Uterus (tissue), 4 donors: ENCODE measurements around the gene RASSF3. TPM values are rescaled to one million over a fixed set of nuclear protein-coding genes. Genes with fewer than 3 reads are reported as not detected.

Source experiments
- DNase-seq, 2 donors: peaks; one replicate each; pipeline ENCODE4 v3.0.0-alpha.2; 2019 to 2020
- H3K27ac ChIP-seq, 2 donors: fragments of 200-600 bp; sonication (generic); 1 replicate in 1 of 2; 2 replicates in 1 of 2; pipeline ENCODE4 v1.5.1; 2016 to 2018
- H3K27me3 ChIP-seq, 2 donors: fragments of 200-600 bp; sonication (generic); one replicate each; pipeline ENCODE4 v1.5.1; 2018 to 2019; ENCODE audit warnings: control low read depth in 1 of 2
- H3K36me3 ChIP-seq, 2 donors: fragments of 200-600 bp; sonication (generic); one replicate each; pipeline ENCODE4 v1.5.1; 2019; ENCODE audit warnings: control low read depth in 1 of 2
- H3K4me1 ChIP-seq, 2 donors: fragments of 200-600 bp; sonication (generic); one replicate each; pipeline ENCODE4 v1.5.1; 2018 to 2019; ENCODE audit warnings: control low read depth in 1 of 2
- H3K4me3 ChIP-seq, 2 donors: fragments of 200-600 bp; sonication (generic); 1 replicate in 1 of 2; 2 replicates in 1 of 2; pipeline ENCODE4 v1.5.1; 2018 to 2019; ENCODE audit warnings: mild to moderate bottlenecking in 1 of 2
- H3K9me3 ChIP-seq, 2 donors: fragments of 200-600 bp; sonication (generic); one replicate each; pipeline ENCODE4 v1.5.1; 2019; ENCODE audit warnings: control low read depth in 1 of 2
- POLR2A ChIP-seq, 2 donors: fragments of 450-650 bp; IDR thresholded peaks; one replicate each; pipeline ENCODE4 v1.6.1; 2016; ENCODE audit warnings: antibody characterized with exemption in 2 of 2, mild to moderate bottlenecking in 1 of 2, moderate library complexity in 1 of 2
- intact Hi-C: fragments of 100-400 bp; cut with DNase I; formaldehyde crosslinking; loops from one replicate; pipeline ENCODE4 v1.15.1; 2023; ENCODE audit warnings: low total_unique reads
- total RNA-seq, 4 donors: library from RNA; depleted of rRNA in 3 of 4; stranded (reverse); fragments of >200 nt in 3 of 4; gene quantifications; one replicate each; pipeline versions ENCODE4 v1.1.0 to v1.2.4, GENCODE V29; 2014 to 2023
- TF ChIP-seq, protein P1 (sequence below), 4 experiments: fragments of 200-600 bp in 2 of 4; fragments of 450-650 bp in 2 of 4; sonication (generic) in 2 of 4; IDR thresholded peaks; one replicate each; pipeline ENCODE4 v1.5.1; 2016 to 2019; ENCODE audit warnings: antibody characterized with exemption in 4 of 4, mild to moderate bottlenecking in 2 of 4, moderate library complexity in 1 of 4
- donor health status: DM: yes; HTN: yes; CAD: no.

RASSF3 gene
- total RNA-seq, 4 donors from 2014 or later = 17.7 to 64.7 (median 29.2) TPM

DNA sequence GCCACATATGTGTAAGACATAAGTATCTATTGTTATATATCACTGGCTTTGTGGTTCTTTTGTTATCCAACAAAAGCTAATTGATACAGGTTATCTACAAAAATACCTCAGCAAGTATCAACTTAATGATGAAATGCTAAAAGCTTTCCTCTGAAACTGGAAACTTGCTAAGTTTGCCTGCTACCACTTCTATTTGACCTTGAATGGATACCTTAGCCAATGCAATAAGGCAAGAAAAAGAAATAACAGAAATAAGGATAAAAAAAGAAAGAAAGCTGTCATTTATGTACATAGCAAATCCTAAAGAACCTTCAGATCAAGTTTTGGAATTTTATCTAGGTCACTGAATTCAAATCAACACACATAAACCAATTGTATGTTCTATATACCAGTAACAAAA, 35.5 kb upstream of the RASSF3 start:
- Histone ChIP-seq H3K27ac (no peak overlapping the region), H3K4me3 (no peak overlapping the region), H3K36me3 (no peaks in the 10 kb centered on the region), H3K4me1 (no peaks in the 10 kb centered on the region), H3K27me3 (no peaks in the 10 kb centered on the region), H3K9me3 (peaks cover 0 to 14% of the 10 kb centered on the region in 2 donors)
- no peak for DNase-seq
- TF ChIP-seq POLR2A (IDR thresholded peaks at IDR 0.05) = no peak
- TF ChIP-seq, protein P1, sequence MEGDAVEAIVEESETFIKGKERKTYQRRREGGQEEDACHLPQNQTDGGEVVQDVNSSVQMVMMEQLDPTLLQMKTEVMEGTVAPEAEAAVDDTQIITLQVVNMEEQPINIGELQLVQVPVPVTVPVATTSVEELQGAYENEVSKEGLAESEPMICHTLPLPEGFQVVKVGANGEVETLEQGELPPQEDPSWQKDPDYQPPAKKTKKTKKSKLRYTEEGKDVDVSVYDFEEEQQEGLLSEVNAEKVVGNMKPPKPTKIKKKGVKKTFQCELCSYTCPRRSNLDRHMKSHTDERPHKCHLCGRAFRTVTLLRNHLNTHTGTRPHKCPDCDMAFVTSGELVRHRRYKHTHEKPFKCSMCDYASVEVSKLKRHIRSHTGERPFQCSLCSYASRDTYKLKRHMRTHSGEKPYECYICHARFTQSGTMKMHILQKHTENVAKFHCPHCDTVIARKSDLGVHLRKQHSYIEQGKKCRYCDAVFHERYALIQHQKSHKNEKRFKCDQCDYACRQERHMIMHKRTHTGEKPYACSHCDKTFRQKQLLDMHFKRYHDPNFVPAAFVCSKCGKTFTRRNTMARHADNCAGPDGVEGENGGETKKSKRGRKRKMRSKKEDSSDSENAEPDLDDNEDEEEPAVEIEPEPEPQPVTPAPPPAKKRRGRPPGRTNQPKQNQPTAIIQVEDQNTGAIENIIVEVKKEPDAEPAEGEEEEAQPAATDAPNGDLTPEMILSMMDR (IDR thresholded peaks at IDR 0.05) = no peak
- intact Hi-C loops = no loop called here

DNA sequence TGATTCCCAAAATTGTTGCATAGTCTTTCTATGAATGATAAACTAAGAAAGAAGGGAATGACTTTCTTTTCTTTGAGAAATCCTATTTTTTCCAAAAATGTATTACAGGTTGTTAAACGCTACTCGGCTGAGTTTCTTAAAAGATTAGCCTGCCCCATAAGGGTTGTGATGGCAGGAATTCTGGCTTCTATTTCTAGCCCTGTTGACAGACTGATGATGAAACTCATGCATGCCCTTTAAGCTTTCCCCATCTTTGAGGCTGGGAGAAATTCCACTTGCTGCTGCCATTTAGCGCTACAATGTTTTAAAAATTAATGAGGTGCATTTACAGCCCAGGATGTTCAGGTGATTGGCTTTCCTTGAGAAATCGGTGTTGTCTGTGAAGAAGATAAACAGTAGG, 33.2 kb upstream of the RASSF3 start:
- H3K4me1 ChIP-seq = no peaks in the 10 kb centered on the region
- intact Hi-C loops = no loop called here
- H3K9me3 ChIP-seq = peaks cover 0 to 14% of the 10 kb centered on the region in 2 donors
- no peak overlapping the region for H3K27ac ChIP-seq
- no peak for DNase-seq
- TF ChIP-seq, protein P1 (IDR thresholded peaks at IDR 0.05) = no peak
- TF ChIP-seq POLR2A (IDR thresholded peaks at IDR 0.05) = no peak
- no peaks in the 10 kb centered on the region for H3K27me3 ChIP-seq
- H3K4me3 ChIP-seq = no peak overlapping the region
- H3K36me3 ChIP-seq = no peaks in the 10 kb centered on the region

DNA sequence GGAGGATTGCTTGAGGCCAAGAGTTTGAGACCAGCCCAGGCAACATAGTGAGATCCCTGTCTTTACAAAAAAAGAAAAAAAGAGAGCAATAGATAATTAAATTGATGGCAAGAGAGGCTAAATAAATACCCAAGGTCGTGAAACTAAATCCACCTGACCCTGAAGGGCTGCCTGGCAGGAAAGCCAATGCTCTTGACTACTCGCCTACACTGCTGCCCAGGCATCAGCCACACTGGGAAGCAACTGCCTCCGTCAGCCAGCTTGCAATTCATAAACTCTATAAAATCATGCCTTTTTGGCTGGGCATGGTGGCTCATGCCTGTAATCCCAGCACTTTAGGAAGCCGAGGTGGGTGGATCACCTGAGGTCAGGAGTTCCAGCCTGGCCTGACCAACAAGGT, 31.7 kb upstream of the RASSF3 start:
- intact Hi-C loops = no loop called here
- no peak overlapping the region for H3K27ac ChIP-seq
- H3K9me3 ChIP-seq = peaks cover 0 to 14% of the 10 kb centered on the region in 2 donors
- DNase-seq = no peak
- H3K4me3 ChIP-seq = no peak overlapping the region
- peaks cover 0 to 6% of the 10 kb centered on the region in 2 donors for H3K4me1 ChIP-seq
- TF ChIP-seq, protein P1 (IDR thresholded peaks at IDR 0.05) = no peak
- TF ChIP-seq POLR2A (IDR thresholded peaks at IDR 0.05) = no peak
- no peaks in the 10 kb centered on the region for H3K27me3 ChIP-seq
- H3K36me3 ChIP-seq = no peaks in the 10 kb centered on the region

DNA sequence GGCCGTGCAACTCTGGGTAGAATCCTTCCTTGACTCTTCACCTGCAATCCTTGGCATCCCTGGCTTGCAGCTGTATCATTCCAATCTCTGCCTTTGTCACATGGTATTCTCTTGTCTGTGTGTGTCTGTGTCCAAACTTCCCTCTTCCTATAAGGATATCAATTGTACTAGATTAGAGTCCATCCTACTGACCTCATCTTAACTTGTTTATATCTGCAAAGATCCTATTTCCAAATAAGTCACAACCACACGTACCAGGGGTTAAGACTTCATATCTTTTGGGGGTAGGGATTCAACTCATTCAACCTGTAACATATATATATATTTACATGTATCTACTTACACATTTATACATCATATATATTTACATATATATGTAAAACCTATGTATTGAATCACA, 29.6 kb upstream of the RASSF3 start:
- no peak overlapping the region for H3K4me3 ChIP-seq
- intact Hi-C loops = no loop called here
- H3K27me3 ChIP-seq = no peaks in the 10 kb centered on the region
- TF ChIP-seq, protein P1 (IDR thresholded peaks at IDR 0.05) = no peak
- TF ChIP-seq POLR2A (IDR thresholded peaks at IDR 0.05) = no peak
- no peaks in the 10 kb centered on the region for H3K36me3 ChIP-seq
- no peak overlapping the region for H3K27ac ChIP-seq
- peaks cover 0 to 6% of the 10 kb centered on the region in 2 donors for H3K4me1 ChIP-seq
- peaks cover 0 to under 1% of the 10 kb centered on the region in 2 donors for H3K9me3 ChIP-seq
- DNase-seq = no peak

DNA sequence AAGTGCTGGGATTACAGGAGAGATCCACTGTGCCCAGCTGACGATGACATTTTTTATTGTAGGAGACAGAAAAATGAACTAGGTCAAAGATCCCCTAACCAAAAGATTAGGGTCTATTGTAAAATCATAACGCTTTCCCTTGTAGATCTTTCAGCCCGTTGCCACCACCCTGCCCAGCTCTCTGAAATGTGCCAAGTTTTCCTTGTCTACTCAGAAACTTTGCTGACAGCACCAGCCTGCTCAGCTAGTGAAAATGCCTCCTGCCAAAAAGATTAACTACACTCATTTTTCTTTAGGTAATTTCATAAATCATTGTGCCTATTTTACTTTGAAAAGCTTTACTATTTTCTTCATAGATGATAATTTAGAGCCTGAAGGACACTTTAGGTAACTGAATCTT, 28.2 kb upstream of the RASSF3 start:
- intact Hi-C loops = no loop called here

More for the DNA sequence above, 28.2 kb upstream of the RASSF3 start:
- Histone ChIP-seq H3K27me3 (no peaks in the 10 kb centered on the region), H3K4me1 (peaks cover 0 to 6% of the 10 kb centered on the region in 2 donors), H3K9me3 (no peaks in the 10 kb centered on the region), H3K4me3 (no peak overlapping the region), H3K36me3 (no peaks in the 10 kb centered on the region), H3K27ac (no peak overlapping the region)
- DNase-seq = no peak
- TF ChIP-seq, protein P1 (IDR thresholded peaks at IDR 0.05) = no peak
- TF ChIP-seq POLR2A (IDR thresholded peaks at IDR 0.05) = no peak
